ENCODE results near the gene TFAP2D. TPM values are rescaled to one million over a fixed set of nuclear protein-coding genes. Genes with fewer than 3 reads are reported as not detected.

The TFAP2D gene
- total RNA-seq, 3 donors from 2014 or later: not detected

GRCh38 chr6:50734488-50734887, 21.2 kb downstream of the TFAP2D start:
- no peaks in the 10 kb centered on the region for H3K9me3 ChIP-seq
- DNase-seq (ENCODE audit: low spot score in 2 of 2): no peak
- TF ChIP-seq POLR2AphosphoS5 (IDR thresholded peaks at IDR 0.05): no peak
- no peak for TF ChIP-seq CTCF (IDR thresholded peaks at IDR 0.05)
- no peak for TF ChIP-seq POLR2A (IDR thresholded peaks at IDR 0.05)
- peaks cover 0 to 6% of the 10 kb centered on the region in 2 donors for H3K27me3 ChIP-seq
- no peak overlapping the region for H3K27ac ChIP-seq
- no peaks in the 10 kb centered on the region for H3K36me3 ChIP-seq
- H3K4me3 ChIP-seq: no peak overlapping the region
- no peaks in the 10 kb centered on the region for H3K4me1 ChIP-seq
- intact Hi-C loops (cut with DNase I; ENCODE audit: low total_unique reads): no loop called here

- intact Hi-C loops (cut with DNase I; ENCODE audit: low total_unique reads): no loop called here
- TF ChIP-seq CTCF (IDR thresholded peaks at IDR 0.05): no peak
- TF ChIP-seq POLR2AphosphoS5 (IDR thresholded peaks at IDR 0.05): no peak
- TF ChIP-seq POLR2A (IDR thresholded peaks at IDR 0.05): no peak
- Histone ChIP-seq H3K27ac (no peak overlapping the region), H3K4me3 (no peak overlapping the region), H3K9me3 (no peaks in the 10 kb centered on the region), H3K4me1 (no peaks in the 10 kb centered on the region), H3K36me3 (no peaks in the 10 kb centered on the region), H3K27me3 (no peaks in the 10 kb centered on the region)
- DNase-seq (ENCODE audit: low spot score in 2 of 2): no peak
Measured at GRCh38 chr6:50742161-50742560, 28.8 kb downstream of the TFAP2D start.

GRCh38 chr6:50744976-50745375, 31.6 kb downstream of the TFAP2D start:
- TF ChIP-seq POLR2A (IDR thresholded peaks at IDR 0.05): no peak
- no peak for TF ChIP-seq POLR2AphosphoS5 (IDR thresholded peaks at IDR 0.05)
- TF ChIP-seq CTCF (IDR thresholded peaks at IDR 0.05): no peak
- H3K36me3 ChIP-seq: no peaks in the 10 kb centered on the region
- H3K27ac ChIP-seq: no peak overlapping the region
- H3K9me3 ChIP-seq: no peaks in the 10 kb centered on the region
- H3K4me1 ChIP-seq: no peaks in the 10 kb centered on the region
- DNase-seq (ENCODE audit: low spot score in 2 of 2): no peak
- H3K27me3 ChIP-seq: no peaks in the 10 kb centered on the region
- H3K4me3 ChIP-seq: no peak overlapping the region
- intact Hi-C loops (cut with DNase I; ENCODE audit: low total_unique reads): no loop called here

GRCh38 chr6:50762798-50763197, 49.5 kb downstream of the TFAP2D start:
- H3K9me3 ChIP-seq: peaks cover 0 to 6% of the 10 kb centered on the region in 2 donors
- no peaks in the 10 kb centered on the region for H3K4me1 ChIP-seq
- TF ChIP-seq POLR2A (IDR thresholded peaks at IDR 0.05) (no peak), POLR2AphosphoS5 (IDR thresholded peaks at IDR 0.05) (no peak), CTCF (IDR thresholded peaks at IDR 0.05) (no peak)
- no peak overlapping the region for H3K4me3 ChIP-seq
- no peaks in the 10 kb centered on the region for H3K36me3 ChIP-seq
- H3K27me3 ChIP-seq: no peaks in the 10 kb centered on the region
- H3K27ac ChIP-seq: no peak overlapping the region
- intact Hi-C loops (cut with DNase I; ENCODE audit: low total_unique reads): no loop called here
- no peak for DNase-seq (ENCODE audit: low spot score in 2 of 2)

GRCh38 chr6:50778696-50779095, 65.4 kb downstream of the TFAP2D start:
- DNase-seq (ENCODE audit: low spot score in 2 of 2): no peak
- Histone ChIP-seq H3K36me3 (no peaks in the 10 kb centered on the region), H3K9me3 (no peaks in the 10 kb centered on the region), H3K4me1 (no peaks in the 10 kb centered on the region), H3K4me3 (no peak overlapping the region), H3K27me3 (no peaks in the 10 kb centered on the region), H3K27ac (no peak overlapping the region)
- TF ChIP-seq POLR2AphosphoS5 (IDR thresholded peaks at IDR 0.05) (no peak), CTCF (IDR thresholded peaks at IDR 0.05) (no peak), POLR2A (IDR thresholded peaks at IDR 0.05) (no peak)
- intact Hi-C loops (cut with DNase I; ENCODE audit: low total_unique reads): no loop called here

All from breast epithelium (tissue), 4 donors.